DND-41 (cell line): ENCODE results near the gene ZNF525.

Experiments
- ATAC-seq: fragments of 200-7000 bp; cut with Tn5 transposase; 3 replicates; pipeline ENCODE4 v1.9.1; 2021; ENCODE audit warnings: low read depth; ENCODE audit not compliant: insufficient read depth
- DNase-seq: peaks from one replicate; pipeline ENCODE4 v3.0.0-alpha.2; 2020
- H2AFZ ChIP-seq: 2 replicates; pipeline ENCODE4 v1.6.0; 2012; ENCODE audit warnings: low read depth, low read length
- H3K27ac ChIP-seq: 2 replicates; pipeline ENCODE4 v1.5.1; 2012; ENCODE audit warnings: low read length, inconsistent platforms
- H3K27me3 ChIP-seq: fragments of 200-600 bp; sonication (generic); 2 replicates; pipeline ENCODE4 v1.6.0; 2012; ENCODE audit warnings: low read length, mild to moderate bottlenecking, inconsistent platforms; ENCODE audit not compliant: insufficient read depth, poor library complexity
- H3K36me3 ChIP-seq: 2 replicates; pipeline ENCODE4 v1.5.1; 2012; ENCODE audit warnings: low read length, inconsistent platforms; ENCODE audit not compliant: insufficient read depth
- H3K4me1 ChIP-seq: 2 replicates; pipeline ENCODE4 v1.5.1; 2012; ENCODE audit warnings: mild to moderate bottlenecking, low read length; ENCODE audit not compliant: insufficient read depth
- H3K4me2 ChIP-seq: 2 replicates; pipeline ENCODE4 v1.6.0; 2012; ENCODE audit warnings: mild to moderate bottlenecking, moderate library complexity, low read length, inconsistent platforms; ENCODE audit not compliant: insufficient read depth
- H3K4me3 ChIP-seq, 2 experiments: fragments of 200-600 bp in 1 of 2; shearing (Covaris generic) in 1 of 2; 2 replicates each; pipeline ENCODE4 v1.5.1; 2012 to 2016; ENCODE audit warnings: inconsistent platforms in 2 of 2, low read length in 2 of 2, mild to moderate bottlenecking in 2 of 2, low read depth in 1 of 2, moderate library complexity in 1 of 2
- H3K79me2 ChIP-seq: 2 replicates; pipeline ENCODE4 v1.6.0; 2012; ENCODE audit warnings: low read length, inconsistent platforms; ENCODE audit not compliant: insufficient read depth
- H3K9ac ChIP-seq: 2 replicates; pipeline ENCODE4 v1.6.0; 2012; ENCODE audit warnings: low read depth, mild to moderate bottlenecking, inconsistent platforms, low read length, moderate library complexity
- H3K9me3 ChIP-seq: 2 replicates; pipeline ENCODE4 v1.5.1; 2012; ENCODE audit warnings: low read length, moderate library complexity, mild to moderate bottlenecking, inconsistent platforms; ENCODE audit not compliant: insufficient read depth, severe bottlenecking
- H4K20me1 ChIP-seq: 2 replicates; pipeline ENCODE4 v1.6.0; 2012; ENCODE audit warnings: low read length; ENCODE audit not compliant: insufficient read depth
- EZH2 ChIP-seq: IDR thresholded peaks from 3 replicates; pipeline ENCODE4 v1.6.1; 2012; ENCODE audit warnings: borderline replicate concordance, low read depth, mild to moderate bottlenecking, moderate library complexity, low read length, inconsistent platforms; ENCODE audit not compliant: severe bottlenecking
- TF ChIP-seq, protein P1 (sequence below): IDR thresholded peaks from 2 replicates; pipeline ENCODE4 v1.5.1; 2012; ENCODE audit warnings: borderline replicate concordance, low read length, moderate library complexity, mild to moderate bottlenecking; ENCODE audit not compliant: poor library complexity, severe bottlenecking; ENCODE audit errors: extremely low read depth

The ZNF525 gene

DNA sequence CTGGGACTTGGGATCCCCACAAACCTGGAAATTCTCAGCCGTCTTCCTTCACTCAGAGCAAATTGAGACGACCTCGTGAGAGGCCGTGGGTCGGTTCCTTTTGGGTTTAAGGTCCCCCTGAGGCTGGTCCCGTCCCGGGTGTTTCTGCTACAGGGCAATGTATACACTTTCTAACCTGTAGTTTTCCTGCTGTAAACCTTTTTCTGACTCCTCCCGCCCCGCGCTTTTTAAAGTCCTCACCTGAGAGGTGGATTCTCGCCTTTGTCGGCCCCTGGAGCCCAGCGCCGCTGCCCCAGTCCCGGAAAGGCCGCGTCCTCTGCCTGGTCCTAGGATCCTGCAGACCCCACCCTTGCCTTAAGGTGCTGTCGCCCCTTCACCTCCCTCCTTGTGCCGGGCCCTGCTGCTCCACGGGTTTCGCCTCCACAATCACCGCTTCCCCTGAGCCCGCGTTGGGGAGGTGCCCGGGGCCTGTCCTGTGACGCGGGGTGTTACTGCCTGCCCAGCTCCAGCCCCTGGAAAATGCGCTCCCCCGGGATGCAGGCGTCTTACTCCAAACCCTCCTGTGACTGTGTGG is 66.7 kb downstream of the ZNF525 start:
- H3K27ac ChIP-seq, result peak overlapping the region; percentile 77
- peak overlapping the region; percentile 75 to 89 for H3K4me3 ChIP-seq
- peaks cover 33% of the 10 kb centered on the region for H3K36me3 ChIP-seq
- peaks cover 35% of the 10 kb centered on the region for H3K79me2 ChIP-seq
- peak; percentile 35 for DNase-seq
- H2AFZ ChIP-seq, result peak overlapping the region; percentile 92
- 0 out of 2 replicates have a peak, but pooled peaks cover 3% of the 10 kb centered on the region for H4K20me1 ChIP-seq
- no peaks in the 10 kb centered on the region for H3K27me3 ChIP-seq
- peaks cover 19% of the 10 kb centered on the region for H3K4me1 ChIP-seq
- H3K4me2 ChIP-seq, result peak overlapping the region; percentile 85
- no peaks in the 10 kb centered on the region for H3K9me3 ChIP-seq
- TF ChIP-seq EZH2, result no peak
- TF ChIP-seq, protein P1, sequence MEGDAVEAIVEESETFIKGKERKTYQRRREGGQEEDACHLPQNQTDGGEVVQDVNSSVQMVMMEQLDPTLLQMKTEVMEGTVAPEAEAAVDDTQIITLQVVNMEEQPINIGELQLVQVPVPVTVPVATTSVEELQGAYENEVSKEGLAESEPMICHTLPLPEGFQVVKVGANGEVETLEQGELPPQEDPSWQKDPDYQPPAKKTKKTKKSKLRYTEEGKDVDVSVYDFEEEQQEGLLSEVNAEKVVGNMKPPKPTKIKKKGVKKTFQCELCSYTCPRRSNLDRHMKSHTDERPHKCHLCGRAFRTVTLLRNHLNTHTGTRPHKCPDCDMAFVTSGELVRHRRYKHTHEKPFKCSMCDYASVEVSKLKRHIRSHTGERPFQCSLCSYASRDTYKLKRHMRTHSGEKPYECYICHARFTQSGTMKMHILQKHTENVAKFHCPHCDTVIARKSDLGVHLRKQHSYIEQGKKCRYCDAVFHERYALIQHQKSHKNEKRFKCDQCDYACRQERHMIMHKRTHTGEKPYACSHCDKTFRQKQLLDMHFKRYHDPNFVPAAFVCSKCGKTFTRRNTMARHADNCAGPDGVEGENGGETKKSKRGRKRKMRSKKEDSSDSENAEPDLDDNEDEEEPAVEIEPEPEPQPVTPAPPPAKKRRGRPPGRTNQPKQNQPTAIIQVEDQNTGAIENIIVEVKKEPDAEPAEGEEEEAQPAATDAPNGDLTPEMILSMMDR, result no peak
- H3K9ac ChIP-seq, result peak overlapping the region; percentile 77
- ATAC-seq, result peak; percentile 45
